Measurements from ENCODE around the gene EPB42. TPM values are rescaled to one million over a fixed set of nuclear protein-coding genes. Genes with fewer than 3 reads are reported as not detected.

The EPB42 gene
- total RNA-seq, 4 donors from 2014 or later: not detected

DNA sequence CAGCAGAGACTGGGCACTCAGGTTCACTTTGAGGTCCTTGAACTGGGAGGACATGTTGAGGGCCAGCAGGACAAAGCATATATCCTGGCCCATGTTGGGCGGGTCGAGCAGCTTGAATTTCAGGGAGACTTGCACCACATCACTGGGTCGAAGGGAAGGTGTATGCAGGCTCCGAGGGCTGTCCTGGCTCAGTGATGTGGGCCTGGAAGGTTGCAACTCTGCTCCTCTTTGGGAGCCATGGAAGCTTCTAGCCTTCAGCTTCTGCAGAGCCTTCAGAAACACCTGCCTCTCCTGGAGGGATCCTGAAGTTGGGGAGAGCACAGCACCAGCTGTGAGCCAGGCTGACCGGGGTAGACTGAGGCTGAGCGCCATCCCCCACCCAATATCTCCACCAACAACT, 14.7 kb upstream of the EPB42 start:
- no peak for DNase-seq
- no peak for TF ChIP-seq POLR2A (IDR thresholded peaks at IDR 0.05)
- TF ChIP-seq, protein P1, sequence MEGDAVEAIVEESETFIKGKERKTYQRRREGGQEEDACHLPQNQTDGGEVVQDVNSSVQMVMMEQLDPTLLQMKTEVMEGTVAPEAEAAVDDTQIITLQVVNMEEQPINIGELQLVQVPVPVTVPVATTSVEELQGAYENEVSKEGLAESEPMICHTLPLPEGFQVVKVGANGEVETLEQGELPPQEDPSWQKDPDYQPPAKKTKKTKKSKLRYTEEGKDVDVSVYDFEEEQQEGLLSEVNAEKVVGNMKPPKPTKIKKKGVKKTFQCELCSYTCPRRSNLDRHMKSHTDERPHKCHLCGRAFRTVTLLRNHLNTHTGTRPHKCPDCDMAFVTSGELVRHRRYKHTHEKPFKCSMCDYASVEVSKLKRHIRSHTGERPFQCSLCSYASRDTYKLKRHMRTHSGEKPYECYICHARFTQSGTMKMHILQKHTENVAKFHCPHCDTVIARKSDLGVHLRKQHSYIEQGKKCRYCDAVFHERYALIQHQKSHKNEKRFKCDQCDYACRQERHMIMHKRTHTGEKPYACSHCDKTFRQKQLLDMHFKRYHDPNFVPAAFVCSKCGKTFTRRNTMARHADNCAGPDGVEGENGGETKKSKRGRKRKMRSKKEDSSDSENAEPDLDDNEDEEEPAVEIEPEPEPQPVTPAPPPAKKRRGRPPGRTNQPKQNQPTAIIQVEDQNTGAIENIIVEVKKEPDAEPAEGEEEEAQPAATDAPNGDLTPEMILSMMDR (IDR thresholded peaks at IDR 0.05): no peak
- 94 to 98% methylated on average over 5 to 6 of the region's 6 CpGs for WGBS, 2 donors

DNA sequence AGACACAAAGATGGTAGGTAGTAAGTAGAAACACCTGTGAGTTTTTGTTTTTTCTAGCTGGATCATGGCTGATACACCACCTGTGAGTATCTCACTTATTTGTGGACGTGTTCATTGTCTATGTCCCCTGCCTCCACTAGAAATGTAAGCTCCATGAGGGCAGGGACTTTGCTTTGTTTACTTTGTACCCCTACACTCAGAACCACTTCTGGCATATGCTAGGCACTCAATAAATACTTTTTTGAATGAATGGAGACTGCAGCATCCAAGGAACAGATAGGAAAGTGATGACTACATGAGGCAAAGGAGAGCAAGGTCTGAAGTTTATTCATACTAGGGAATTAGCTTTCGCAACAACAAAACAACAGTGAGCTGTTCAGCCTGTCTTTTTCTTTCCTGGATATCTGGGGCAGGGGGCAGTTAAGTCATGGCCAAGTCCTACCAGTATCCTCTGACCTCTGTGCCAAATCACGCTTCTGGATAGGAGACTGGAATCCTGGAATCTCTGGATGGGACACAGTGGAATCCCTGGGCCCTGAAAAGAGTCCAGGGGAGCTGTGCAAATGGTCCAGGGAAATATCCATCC, 11.6 kb upstream of the EPB42 start:
- Histone ChIP-seq H3K4me3 (replicated peaks in 1 of 3) (no peak overlapping the region), H3K27me3 (no peaks in the 10 kb centered on the region), H3K27ac (no peak overlapping the region), H3K36me3 (no peaks in the 10 kb centered on the region), H3K4me1 (peaks cover 0 to 7% of the 10 kb centered on the region in 2 donors), H3K9me3 (no peaks in the 10 kb centered on the region)
- no peak for DNase-seq
- intact Hi-C loops (cut with DNase I): no loop called here
- WGBS, 2 donors: 96 to 100% methylated on average over 3 of the region's 3 CpGs
- TF ChIP-seq, protein P1 (IDR thresholded peaks at IDR 0.05): no peak
- TF ChIP-seq POLR2A (IDR thresholded peaks at IDR 0.05): no peak

More for the DNA sequence above, 14.7 kb upstream of the EPB42 start:
- Histone ChIP-seq H3K4me1 (no peaks in the 10 kb centered on the region), H3K36me3 (no peaks in the 10 kb centered on the region), H3K27me3 (no peaks in the 10 kb centered on the region), H3K27ac (no peak overlapping the region), H3K9me3 (no peaks in the 10 kb centered on the region), H3K4me3 (replicated peaks in 1 of 3) (no peak overlapping the region)
- intact Hi-C loops (cut with DNase I): no loop called here

DNA sequence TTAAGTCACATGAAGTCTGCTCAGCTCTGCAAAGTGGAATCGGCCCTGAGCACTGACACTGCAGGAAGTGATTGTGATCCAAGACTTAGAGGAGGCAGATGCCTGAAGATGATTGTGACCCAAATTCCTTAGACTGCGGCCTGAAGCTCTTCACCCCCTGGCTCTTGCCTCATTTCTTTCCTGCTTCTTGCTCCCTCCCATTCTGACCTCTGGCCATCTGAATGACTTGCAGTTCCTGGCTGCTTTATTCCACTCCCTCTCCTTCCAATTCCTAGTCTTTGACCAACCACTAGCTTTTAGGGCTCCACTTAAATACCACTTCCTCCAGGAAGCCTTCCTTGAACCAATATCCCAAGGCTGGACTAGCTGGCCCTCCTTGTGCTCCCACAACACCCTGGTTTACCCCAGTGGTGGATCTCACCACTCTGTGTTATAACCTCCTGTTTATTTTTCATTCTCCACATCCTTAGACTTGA, 9.9 kb upstream of the EPB42 start:
- Histone ChIP-seq H3K36me3 (no peaks in the 10 kb centered on the region), H3K9me3 (no peaks in the 10 kb centered on the region), H3K4me3 (replicated peaks in 1 of 3) (no peak overlapping the region), H3K4me1 (peaks cover 0 to 7% of the 10 kb centered on the region in 2 donors), H3K27me3 (no peaks in the 10 kb centered on the region), H3K27ac (peak overlapping the region in 1 of 3 donors; percentile 41)
- TF ChIP-seq, protein P1 (IDR thresholded peaks at IDR 0.05): no peak
- TF ChIP-seq POLR2A (IDR thresholded peaks at IDR 0.05): no peak
- 16 to 31% methylated on average over 2 of the region's 2 CpGs for WGBS, 2 donors
- intact Hi-C loops (cut with DNase I): no loop called here
- peak in 1 of 2 donors; percentile 7 for DNase-seq

DNA sequence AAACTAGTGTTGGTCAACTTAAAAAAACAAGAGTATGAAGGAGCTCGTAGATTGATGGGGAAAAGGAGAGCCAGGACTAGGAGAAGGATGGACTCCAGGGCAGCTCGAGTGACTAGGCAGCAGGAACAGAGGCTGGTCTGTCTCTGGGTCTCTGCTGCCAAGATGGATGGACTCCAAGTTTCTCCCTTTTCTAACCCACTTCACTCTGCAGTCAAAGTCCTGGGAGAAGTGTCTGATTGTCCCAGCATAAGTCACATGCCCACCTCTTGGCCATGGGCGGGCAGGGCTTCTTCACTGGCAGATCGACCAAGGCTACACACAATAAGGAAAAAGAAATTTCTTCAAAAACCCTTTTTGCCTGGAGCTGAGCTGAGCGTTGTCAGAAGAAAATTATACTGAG, 9.2 kb upstream of the EPB42 start:
- no peak overlapping the region for H3K4me3 ChIP-seq (replicated peaks in 1 of 3)
- H3K27me3 ChIP-seq: no peaks in the 10 kb centered on the region
- H3K4me1 ChIP-seq: peaks cover 0 to 7% of the 10 kb centered on the region in 2 donors
- no peaks in the 10 kb centered on the region for H3K9me3 ChIP-seq
- WGBS, 2 donors: 35 to 45% methylated on average over 5 of the region's 5 CpGs
- H3K27ac ChIP-seq: no peak overlapping the region
- no peaks in the 10 kb centered on the region for H3K36me3 ChIP-seq
- intact Hi-C loops (cut with DNase I): loop anchor here (5.0 kb wide), 1 partner anchor 57 kb away; no protein-coding TSS in a partner anchor
- TF ChIP-seq, protein P1 (IDR thresholded peaks at IDR 0.05): no peak
- TF ChIP-seq POLR2A (IDR thresholded peaks at IDR 0.05): no peak
- peak; percentile 61 to 65 for DNase-seq

All from thyroid gland (tissue), 4 donors.